GM18867 (cell line): ENCODE results near the gene CEP120.
"Not testable (repeated sequence)": the region's sequence is repeated elsewhere in the genome, so short reads cannot be mapped to it uniquely, and the experiment has no call there.

Source experiments
- ATAC-seq: cut with Tn5 transposase; IDR thresholded peaks from one replicate; pipeline ENCODE4 v1.9.1; 2021; ENCODE audit warnings: mild to moderate bottlenecking, moderate library complexity; ENCODE audit not compliant: unreplicated experiment

CEP120 gene

DNA sequence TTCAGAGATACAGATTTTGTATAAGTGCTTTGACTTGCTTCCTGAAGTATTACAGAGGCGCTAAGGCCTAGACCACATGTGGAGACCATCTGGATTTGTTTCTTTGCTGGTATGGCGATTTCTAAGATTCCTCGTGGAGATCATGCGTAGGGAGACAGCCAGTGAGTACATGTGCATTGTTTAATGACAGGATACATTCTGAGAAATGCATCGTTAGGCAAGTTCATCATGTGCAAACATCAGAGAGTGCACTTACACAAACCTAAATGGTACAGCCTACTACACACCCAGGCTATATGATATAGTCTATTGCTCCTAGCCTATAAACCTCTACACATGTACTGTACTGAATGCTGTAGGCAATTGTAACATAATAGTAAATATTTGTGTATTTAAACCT lies 16.5 kb upstream of the CEP120 start:
- no peak for ATAC-seq

DNA sequence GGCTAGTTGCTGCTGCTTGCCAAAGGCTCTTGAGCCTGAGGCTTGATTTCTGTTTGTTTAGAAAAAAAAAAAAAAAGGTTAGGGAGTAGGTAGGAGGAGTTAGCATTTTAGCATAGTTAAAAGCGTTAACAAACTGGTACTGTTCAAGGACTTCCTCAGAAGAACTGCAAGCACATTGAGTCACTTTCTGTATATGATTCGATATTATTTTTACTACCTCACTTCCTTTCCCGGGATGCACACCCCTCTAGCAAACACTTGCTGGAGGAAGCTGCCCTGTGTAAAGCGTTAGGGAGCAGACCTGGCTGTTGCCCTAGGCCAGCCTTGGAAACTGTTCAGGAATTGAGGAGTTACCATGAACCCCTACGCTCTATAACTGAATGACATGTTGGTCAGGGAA lies 15.7 kb upstream of the CEP120 start:
- no peak for ATAC-seq

DNA sequence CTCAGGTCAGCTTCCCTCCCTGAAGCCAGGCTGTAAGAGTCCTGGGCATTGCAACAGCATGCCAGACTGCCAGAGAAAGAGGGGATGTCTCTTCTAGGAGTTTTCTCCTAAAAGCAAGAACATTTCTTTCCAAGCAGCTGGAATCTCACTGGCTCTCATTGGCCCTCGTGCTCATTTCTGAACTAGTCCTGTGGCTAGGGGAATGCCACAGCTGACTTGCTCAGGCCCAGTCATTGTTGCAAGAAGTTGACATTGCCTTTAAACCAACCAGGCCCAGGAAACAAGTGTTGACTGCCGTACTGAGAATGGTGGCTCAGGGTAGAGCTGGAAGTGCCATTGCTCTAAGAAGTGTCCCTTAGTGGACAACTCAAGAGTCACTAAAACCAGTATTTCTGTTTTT lies 15.0 kb upstream of the CEP120 start:
- ATAC-seq, result peak; percentile 56

DNA sequence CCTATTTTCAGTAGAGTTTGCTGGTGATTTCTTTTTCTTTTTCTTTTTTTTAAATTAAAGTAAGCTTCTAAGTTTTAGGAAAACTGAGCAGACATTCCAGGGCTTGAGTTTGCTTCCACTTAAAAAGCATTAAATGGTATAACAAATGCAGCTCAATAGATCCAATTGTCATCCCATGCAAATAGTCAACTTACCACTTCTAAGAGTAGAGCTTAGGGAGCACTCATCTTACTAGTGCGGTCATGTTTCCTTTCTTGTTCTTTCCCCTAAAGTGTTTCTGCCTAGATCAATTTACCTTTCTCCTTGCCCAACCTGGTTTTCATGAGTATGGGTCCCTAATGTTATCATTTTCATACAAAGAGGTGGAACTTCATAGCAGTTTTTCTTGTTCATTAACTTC lies 13.0 kb upstream of the CEP120 start:
- ATAC-seq, result no peak

DNA sequence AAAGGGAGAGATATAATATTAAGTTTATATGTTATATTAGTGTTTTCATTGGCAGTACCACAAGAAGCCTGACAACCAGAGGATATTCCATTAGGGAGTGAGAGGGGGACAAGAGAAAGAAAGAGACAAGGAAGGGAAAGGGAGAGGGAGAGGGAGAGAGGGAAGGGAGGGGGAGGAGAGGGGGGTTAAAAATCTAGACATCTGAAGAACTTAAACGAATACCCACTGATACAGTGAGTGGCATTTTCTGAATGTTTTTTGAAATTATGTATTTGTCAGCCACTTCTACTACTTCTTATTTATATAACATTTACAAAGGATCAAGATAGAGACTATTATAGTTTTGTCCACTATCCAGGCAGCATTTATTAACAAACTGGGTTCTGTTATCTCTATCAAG lies 11.6 kb upstream of the CEP120 start:
- ATAC-seq, result no peak

DNA sequence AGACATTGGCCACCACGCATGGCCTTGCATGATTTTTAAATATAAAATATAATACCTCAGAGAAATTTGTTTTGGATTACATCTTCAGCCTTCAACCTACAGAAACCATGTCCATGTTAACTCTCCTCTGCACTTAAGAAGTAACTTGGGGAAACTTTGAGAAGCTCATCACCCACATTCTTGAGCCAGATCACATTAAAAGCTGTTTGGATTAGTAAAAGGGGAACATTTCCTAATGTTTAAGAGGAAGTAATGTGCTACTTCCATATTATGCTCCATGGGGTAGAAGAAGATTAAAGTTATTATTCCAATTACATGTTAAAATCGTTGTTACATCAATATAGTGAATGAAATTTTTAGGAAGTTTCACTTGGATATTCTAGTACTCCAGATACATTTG lies 10.4 kb upstream of the CEP120 start:
- ATAC-seq, result no peak

DNA sequence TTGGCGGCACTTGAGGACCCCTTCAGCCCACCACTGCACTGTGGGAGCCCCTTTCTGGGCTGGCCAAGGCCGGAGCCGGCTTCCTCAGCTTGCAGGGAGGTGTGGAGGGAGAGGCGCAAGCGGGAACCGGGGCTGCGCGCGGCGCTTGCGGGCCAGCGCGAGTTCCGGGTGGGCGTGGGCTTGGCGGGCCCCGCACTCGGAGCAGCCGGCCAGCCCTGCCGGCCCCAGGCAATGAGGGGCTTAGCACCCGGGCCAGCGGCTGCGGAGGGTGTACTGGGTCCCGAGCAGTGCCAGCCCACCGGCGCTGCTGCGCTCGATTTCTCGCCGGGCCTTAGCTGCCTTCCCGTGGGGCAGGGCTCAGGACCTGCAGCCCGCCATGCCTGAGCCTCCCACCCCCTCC lies 7.2 kb upstream of the CEP120 start:
- ATAC-seq, result not testable (repeated sequence)

DNA sequence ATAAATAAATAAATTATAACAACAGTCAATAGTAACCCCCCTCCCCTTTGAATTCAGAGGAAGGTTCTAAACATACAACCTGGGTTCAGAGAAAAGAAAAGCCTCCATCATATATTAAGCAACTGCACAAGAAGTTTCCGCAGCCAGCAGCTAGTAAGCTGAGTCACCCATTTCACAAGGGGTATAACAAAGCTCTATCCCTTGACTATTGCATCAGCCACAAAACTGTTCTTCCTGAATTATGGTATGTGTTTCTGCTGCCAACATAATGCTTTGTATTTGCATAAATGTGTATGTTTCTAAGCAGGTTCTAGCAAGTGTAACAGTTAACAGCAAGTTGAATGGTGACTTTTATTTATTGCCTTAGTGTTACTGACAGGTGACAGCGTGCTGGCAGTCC lies 6.8 kb upstream of the CEP120 start:
- ATAC-seq, result no peak

DNA sequence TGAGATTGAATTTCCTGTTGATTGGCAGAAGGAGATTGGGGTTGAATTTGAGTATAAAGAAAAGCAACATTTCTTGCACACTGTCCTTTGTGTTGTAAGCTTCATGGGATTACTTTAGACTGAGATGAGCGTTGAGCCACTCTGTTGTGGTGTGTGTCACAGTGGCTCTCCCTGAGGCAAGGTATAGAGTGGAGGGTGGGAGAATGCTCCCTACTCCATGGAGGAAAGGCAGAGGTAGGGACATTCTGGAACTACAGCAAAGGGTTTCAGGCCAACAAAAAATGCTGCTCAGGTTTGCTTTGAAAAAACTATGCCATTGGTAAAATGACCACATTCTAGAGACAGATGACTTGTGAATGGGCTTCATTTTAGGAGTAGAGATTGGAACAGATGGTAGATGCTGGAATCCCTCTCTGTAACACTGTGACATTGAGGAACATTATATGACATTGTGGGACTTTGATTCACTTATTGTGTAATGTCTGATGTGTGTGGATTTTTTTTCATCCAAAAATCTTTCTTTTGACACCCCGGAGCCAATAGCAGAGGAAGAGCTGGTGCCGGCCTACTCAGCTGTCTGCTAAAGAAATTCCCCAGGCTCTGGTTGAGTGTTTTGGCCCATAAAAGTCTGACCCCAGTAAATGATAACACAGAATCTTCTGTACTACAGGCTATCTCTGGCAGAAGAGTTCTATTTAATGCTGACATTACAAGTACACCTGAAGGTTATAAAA lies 6.2 kb upstream of the CEP120 start:
- ATAC-seq, result no peak

DNA sequence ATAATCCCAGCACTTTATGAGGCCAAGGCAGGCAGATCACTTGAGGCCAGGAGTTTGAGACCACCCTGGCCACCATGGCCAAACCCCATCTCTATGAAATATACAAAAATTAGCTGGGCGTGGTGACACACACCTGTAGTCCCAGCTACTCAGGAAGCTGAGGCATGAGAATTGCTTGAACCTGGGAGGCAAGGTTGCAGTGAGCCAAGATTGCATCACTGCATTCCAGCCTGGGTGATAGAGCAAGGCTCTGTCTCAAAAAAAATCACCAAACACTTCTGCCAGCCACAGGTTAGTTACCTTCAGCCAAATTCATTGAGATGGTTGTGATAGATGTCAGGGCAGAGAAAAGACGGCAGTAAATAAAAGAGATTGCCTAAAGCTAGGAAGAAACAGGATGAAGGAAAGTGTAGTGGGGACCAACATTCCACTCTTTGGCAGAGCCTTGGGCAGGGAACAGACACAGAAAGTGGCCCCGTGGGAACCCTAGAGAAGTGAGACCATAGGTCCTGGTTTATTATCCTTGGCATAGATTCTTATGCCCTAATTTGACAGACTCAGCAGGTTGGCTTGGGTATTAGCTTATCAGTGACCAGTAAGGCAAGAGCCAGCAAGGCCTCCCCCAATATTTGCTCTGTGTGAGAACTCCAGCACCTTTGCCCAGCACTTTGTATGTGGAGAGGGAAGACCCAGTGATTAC lies 5.5 kb upstream of the CEP120 start:
- ATAC-seq, result no peak

DNA sequence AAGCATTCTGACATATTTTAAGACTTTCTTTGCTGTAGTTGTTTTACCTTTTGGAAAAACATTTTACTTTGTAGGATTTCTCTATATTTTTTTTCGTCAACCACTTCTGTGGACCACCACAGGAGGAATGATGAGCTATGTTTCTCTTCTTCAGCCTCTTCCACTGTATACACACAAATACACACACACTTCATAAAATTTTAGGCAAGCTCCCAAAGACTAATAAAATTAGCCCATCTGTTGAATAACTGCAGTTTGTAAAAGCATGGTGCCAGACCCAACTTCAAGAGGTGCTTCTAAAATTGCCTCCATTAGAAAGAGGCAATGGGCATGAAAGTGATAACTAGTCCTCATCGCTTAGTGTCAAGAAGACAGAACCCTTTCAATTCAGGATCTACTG lies 4.1 kb upstream of the CEP120 start:
- ATAC-seq, result no peak

DNA sequence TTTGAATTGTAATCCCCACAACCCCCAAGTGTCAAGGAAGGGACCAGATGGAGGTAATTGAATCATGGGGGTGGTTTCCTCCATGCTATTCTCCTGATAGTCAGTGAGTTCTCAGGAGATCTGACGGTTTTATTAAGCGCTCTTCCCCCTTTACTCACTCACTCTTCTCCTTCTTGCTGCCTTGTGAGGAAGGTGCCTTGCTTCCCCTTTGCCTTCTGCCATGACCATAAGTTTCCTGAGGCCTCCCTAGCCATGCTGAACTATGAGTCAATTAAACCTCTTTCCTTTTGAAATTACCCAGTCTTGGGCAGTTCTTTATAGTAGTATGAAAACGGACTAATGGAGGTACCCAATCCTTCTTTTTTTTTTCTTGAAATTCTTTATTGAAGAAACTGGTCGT lies 2.2 kb upstream of the CEP120 start:
- no peak for ATAC-seq

DNA sequence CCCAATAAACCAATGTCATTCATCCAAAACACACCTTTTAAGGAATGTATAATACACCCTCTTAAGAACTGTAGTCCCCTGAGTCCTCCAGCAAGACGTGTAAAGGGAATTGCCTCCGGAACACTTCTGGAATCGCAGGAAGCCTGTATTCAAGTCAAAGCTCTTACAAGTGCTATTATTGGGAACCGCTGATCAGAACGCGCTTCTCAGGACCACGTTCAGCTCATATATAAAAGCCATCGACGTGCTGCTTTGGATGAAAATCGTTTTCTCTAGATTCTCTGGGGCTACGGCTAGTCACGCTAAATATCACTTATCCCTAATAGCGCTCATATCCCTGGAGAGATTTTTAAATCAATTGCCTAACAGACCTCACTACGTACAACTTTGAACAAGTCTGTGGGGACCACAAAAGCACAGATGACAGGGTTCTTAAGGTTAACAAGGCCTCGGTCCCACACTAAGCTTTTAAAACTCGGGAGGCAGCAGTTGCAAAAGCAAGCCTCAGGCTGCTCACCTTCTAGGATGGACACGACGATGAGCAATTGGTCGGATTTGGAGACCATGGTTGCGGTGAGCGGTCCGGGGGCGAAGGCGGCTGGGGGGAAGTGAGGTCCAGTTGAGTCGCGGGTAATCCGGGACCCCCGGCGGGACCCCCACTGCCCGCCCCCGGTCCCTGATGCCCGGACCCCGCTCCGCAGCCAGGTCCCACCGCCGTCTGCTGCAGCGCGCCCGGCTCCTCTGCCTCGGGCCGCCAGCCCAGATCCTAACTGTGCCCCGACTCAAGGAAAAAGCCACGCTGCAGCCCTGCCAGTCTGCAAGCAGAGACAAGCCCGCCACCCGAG lies 548 bp downstream of the CEP120 start:
- peak; percentile 18 for ATAC-seq

DNA sequence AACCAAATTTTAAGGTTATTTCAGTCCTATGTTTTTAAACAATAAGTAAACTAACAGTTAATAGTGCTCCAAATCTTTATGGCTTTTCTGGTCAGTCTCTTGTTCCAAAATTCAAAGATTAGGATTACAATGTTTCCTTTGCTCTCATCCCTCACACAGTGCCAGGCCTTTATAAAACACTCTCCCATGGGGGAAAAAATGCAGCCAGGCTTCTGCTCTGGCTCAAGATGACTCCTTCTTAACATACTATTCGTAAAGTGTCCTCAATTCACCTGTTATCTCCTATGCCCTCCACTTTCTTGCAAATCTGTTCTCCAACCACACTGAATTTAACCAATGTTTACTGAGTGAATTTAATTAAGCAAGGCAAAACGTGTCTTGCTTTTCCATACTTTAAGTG lies 1.4 kb downstream of the CEP120 start:
- ATAC-seq, result no peak

DNA sequence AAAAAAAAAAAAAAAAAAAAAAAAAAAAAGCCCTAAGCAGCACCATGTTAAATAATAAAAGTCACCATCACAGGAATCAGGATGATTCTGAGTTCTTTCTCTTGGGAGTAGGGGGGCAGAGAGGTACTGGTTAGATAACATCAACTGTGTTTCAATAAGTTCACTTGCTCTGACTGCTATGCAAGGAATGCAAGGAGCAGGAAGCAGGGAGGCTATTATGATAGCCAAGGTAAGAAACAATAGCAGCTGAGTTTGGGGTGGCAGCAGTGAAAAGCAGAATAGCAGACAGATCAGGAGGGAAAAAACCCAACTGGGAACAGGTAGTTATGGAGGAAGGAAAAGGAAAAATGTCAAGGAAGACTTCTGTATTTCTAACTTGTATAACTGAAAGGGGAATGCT lies 8.2 kb downstream of the CEP120 start:
- ATAC-seq, result no peak

DNA sequence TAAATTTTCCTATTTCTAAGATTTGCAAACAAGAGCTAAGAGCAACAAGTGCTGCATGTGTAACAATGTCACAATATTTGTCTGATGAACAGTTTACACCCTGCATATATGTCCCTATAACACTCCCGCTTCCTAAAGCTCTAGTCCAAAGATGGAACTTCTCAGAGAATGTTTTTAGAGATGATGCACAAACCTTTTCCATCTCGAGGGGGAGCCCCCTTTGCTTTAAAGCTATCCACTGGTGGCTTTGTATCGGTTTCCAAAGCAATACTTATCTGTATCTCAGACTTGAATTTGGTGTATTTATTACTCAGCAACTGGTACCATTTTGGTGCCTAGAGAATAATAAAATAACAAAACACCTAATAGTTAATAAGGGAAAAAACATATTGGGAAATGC lies 11.0 kb downstream of the CEP120 start:
- no peak for ATAC-seq

DNA sequence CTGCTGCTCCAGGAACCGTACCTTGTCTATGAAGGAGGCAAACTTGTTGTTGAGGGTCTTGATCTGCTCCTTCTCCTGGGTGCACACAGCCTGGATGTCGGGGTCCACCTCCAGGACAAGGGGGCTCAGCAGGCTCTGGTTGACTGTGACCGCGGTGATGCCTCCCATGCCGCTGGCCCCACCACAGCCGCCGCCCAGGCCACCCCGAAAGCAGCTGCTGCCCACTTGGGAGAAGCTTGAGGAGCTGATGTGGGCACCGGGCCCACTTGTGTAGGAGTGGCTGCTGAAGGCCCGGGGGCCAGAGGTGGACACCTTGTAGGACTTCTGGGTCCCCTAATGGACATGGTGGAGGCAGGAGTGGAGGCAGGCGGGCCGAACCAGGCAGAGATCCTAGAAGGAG lies 21.2 kb downstream of the CEP120 start:
- ATAC-seq, result not testable (repeated sequence)

DNA sequence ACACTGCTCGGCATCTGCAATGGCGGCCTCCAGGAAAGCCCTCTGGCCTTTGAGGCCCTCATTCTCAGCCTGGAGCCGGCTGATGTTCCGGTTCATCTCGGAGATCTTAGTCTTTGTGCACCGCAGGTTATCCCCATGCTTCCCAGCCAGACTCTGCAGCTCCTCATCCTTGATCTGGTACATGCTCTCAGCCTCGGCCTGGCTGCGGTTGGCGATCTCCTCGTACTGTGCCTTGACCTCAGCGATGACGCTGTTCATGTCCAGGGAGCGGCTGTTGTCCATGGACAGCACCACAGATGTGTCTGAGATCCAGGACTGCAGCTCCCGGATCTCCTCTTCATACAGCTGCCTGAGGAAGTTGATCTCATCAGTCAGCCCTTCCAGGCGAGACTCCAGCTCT lies 21.9 kb downstream of the CEP120 start:
- ATAC-seq, result no peak

DNA sequence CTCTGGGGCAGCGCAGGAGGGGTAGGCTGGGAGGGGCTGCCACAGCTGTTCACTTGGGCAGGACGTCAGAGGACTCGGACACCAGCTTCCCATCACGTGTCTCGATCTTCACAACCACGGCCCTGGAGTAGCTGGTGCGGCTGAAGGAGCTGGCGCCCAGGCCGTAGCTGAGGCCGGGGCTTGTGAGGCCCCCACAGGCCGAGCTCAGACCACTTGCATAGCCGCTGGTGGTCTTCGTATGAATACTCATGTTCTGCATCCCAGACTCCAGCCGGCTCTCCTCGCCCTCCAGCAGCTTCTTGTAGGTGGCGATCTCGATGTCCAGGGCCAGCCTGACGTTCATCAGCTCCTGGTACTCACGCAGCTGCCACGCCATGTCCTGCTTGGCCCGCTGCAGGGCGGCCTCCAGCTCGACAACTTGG lies 22.3 kb downstream of the CEP120 start:
- ATAC-seq, result not testable (repeated sequence)

DNA sequence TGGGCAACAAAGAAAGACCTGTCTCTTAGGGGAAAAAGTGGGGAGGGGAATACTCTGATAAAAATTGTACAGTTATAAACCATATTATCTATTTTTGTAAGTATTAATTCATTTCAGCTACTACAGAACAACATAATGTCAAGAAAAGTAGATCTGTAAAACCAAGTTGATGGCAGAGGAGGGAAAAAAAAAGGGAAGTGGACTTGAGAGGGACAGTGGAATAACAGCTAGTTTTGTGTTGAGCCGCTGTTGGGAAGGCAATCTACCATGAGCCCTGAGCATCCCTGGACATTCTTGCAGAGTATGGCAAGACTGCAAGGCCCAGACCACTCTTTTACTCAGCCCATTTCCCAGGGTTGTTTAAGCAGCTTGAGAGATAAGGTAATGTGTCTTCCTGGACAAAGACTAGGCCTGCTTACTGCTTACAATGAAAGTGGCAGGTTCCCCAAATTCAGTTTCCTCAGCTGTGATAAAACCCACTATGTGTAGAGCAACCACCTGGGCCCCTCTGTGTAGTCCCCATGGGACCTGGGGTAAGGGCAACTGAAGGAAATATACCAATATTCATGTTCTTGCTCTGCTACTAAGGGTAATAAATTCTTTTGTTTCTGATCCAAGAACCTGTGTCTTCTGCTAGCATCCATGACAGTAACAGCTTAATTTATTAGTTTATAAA lies 25.0 kb downstream of the CEP120 start:
- ATAC-seq, result no peak

DNA sequence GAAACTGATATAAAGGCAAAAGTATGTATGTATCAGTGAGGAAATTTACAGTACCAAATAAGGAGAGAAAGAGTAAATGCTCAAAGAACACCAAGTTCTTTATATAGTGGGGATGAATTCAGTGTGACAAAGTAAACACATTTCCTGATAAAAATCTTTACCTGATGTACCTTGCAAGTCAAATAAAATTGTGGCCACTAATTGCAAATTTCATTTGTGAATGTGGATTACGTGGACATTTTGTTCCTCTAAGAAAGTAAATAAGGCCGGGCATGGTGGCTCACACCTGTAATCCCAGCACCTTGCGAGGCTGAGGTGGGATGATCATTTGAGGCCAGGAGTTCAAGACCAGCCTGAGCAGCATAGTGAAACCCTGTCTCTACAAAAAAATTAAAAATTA lies 25.7 kb downstream of the CEP120 start:
- ATAC-seq, result no peak
